Measurements from ENCODE around the gene SIPA1. TPM values are rescaled to one million over a fixed set of nuclear protein-coding genes. Genes with fewer than 3 reads are reported as not detected.

The SIPA1 gene
- total RNA-seq, 6 experiments from 2014 or later = 23.0 to 41.3 (median 38.3) TPM

GRCh38 chr11:65591939-65592857 is 45.7 kb upstream of the SIPA1 start:
- no peak for DNase-seq
- no peak overlapping the region for H3K27ac Mint-ChIP-seq
- TF ChIP-seq CTCF (IDR thresholded peaks at IDR 0.05) = no peak
- peaks cover 15% of the 10 kb centered on the region for H3K4me1 Mint-ChIP-seq (ENCODE audit: low read depth)
- H3K36me3 Mint-ChIP-seq (ENCODE audit: low read depth) = peaks cover 4% of the 10 kb centered on the region; the same call in 1 of the 2 replicates
- no peaks in the 10 kb centered on the region for H3K9me3 Mint-ChIP-seq
- H3K4me3 Mint-ChIP-seq = no peak overlapping the region
- H3K27me3 Mint-ChIP-seq (ENCODE audit: insufficient read depth) = peaks cover 4% of the 10 kb centered on the region; the same call in 1 of the 2 replicates

GRCh38 chr11:65592858-65593517 is 44.9 kb upstream of the SIPA1 start:
- TF ChIP-seq CTCF (IDR thresholded peaks at IDR 0.05) = no peak
- peaks cover 4% of the 10 kb centered on the region; the same call in 1 of the 2 replicates for H3K27me3 Mint-ChIP-seq (ENCODE audit: insufficient read depth)
- H3K36me3 Mint-ChIP-seq (ENCODE audit: low read depth) = peaks cover 4% of the 10 kb centered on the region; the same call in 1 of the 2 replicates
- DNase-seq = no peak
- no peaks in the 10 kb centered on the region for H3K9me3 Mint-ChIP-seq
- no peak overlapping the region for H3K27ac Mint-ChIP-seq
- H3K4me3 Mint-ChIP-seq = no peak overlapping the region
- H3K4me1 Mint-ChIP-seq (ENCODE audit: low read depth) = peaks cover 7% of the 10 kb centered on the region

GRCh38 chr11:65593518-65594414 is 44.1 kb upstream of the SIPA1 start:
- DNase-seq = no peak
- H3K4me3 Mint-ChIP-seq = no peak overlapping the region
- no peaks in the 10 kb centered on the region for H3K9me3 Mint-ChIP-seq
- no peaks in the 10 kb centered on the region for H3K4me1 Mint-ChIP-seq (ENCODE audit: low read depth)
- H3K36me3 Mint-ChIP-seq (ENCODE audit: low read depth) = peaks cover 4% of the 10 kb centered on the region; the same call in 1 of the 2 replicates
- H3K27ac Mint-ChIP-seq = no peak overlapping the region
- H3K27me3 Mint-ChIP-seq (ENCODE audit: insufficient read depth) = peaks cover 4% of the 10 kb centered on the region; the same call in 1 of the 2 replicates
- TF ChIP-seq CTCF (IDR thresholded peaks at IDR 0.05) = peak; percentile 83

GRCh38 chr11:65595131-65595530 is 42.8 kb upstream of the SIPA1 start:
- no peak for TF ChIP-seq CTCF (IDR thresholded peaks at IDR 0.05)
- Mint-ChIP-seq H3K36me3 (ENCODE audit: low read depth) (peaks cover 4% of the 10 kb centered on the region; the same call in 1 of the 2 replicates), H3K27me3 (ENCODE audit: insufficient read depth) (peaks cover 4% of the 10 kb centered on the region; the same call in 1 of the 2 replicates), H3K27ac (peak overlapping the region; percentile 2; the same call in 1 of the 2 replicates), H3K4me1 (ENCODE audit: low read depth) (no peaks in the 10 kb centered on the region), H3K4me3 (no peak overlapping the region), H3K9me3 (no peaks in the 10 kb centered on the region)
- no peak for DNase-seq
